Neutrophil (primary cell): ENCODE measurements around the gene KCNT1.
"Not testable (repeated sequence)": the region's sequence is repeated elsewhere in the genome, so short reads cannot be mapped to it uniquely, and the experiment has no call there.

ENCODE experiments used
- H3K27ac ChIP-seq: fragments of 200-600 bp; sonication (generic); 2 replicates; pipeline ENCODE4 v1.5.1; 2016; ENCODE audit warnings: mild to moderate bottlenecking, moderate library complexity
- H3K27me3 ChIP-seq: fragments of 200-600 bp; sonication (generic); 2 replicates; pipeline ENCODE4 v1.6.0; 2016; ENCODE audit warnings: mild to moderate bottlenecking
- H3K36me3 ChIP-seq: fragments of 200-600 bp; sonication (generic); 2 replicates; pipeline ENCODE4 v1.5.1; 2017
- H3K4me1 ChIP-seq, 2 experiments: fragments of 200-600 bp in 1 of 2; sonication (generic) in 1 of 2; 1 replicate in 1 of 2; 2 replicates in 1 of 2; pipeline versions ENCODE4 v1.5.1 to v1.6.1; 2013 to 2016; ENCODE audit warnings: low read depth in 1 of 2, low read length in 1 of 2, mild to moderate bottlenecking in 1 of 2, moderate library complexity in 1 of 2; ENCODE audit not compliant: control insufficient read depth in 1 of 2, insufficient read depth in 1 of 2
- H3K4me3 ChIP-seq, 2 experiments: fragments of 200-600 bp in 1 of 2; sonication (generic) in 1 of 2; 1 replicate in 1 of 2; 2 replicates in 1 of 2; pipeline ENCODE4 v1.5.1; 2013 to 2016; ENCODE audit warnings: low read depth in 1 of 2, low read length in 1 of 2, mild to moderate bottlenecking in 1 of 2, moderate library complexity in 1 of 2
- H3K9me3 ChIP-seq: fragments of 200-600 bp; sonication (generic); 2 replicates; pipeline ENCODE4 v1.5.1; 2016
- TF ChIP-seq, protein P1 (sequence below): fragments of 200-600 bp; sonication (generic); IDR thresholded peaks from 2 replicates; pipeline ENCODE4 v1.5.1; 2016; ENCODE audit warnings: antibody characterized with exemption

KCNT1 gene

DNA sequence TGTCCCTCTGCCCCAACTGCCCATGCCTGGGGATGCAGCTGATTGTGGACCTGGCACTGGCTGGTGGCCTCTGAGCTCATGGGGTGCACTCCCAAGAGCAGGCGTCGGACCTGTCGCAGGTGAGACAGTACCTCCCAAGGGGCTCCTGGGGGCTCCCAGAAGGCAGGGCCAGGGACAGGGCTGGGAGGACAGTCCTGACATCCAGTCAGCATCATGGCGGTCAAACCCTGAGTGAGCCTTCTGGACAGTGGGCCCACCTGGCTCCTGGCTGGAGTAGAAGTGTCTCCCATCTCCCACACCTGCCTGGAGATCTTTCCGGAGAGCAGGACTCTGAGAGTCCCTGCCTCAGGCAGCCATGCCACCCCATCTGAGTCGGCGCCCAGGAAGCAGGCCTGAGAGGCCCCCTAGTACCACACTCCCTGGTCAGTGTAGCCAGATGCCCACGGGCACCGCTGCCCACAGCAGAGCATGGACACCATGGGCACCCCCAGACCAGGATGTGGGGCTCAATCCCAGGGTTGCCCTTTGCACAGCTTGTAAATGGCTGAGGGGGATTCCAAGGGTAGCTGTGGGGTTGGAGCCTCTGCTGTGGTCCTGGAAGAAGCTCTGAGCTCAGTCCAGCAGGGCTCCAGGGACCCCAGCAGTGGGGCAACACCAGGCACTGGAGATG lies 32.2 kb upstream of the KCNT1 start:
- no peaks in the 10 kb centered on the region for H3K9me3 ChIP-seq
- H3K36me3 ChIP-seq, result no peaks in the 10 kb centered on the region
- H3K27ac ChIP-seq, result no peak overlapping the region
- H3K4me3 ChIP-seq, result no peak overlapping the region
- no peaks in the 10 kb centered on the region for H3K4me1 ChIP-seq
- H3K27me3 ChIP-seq, result no peaks in the 10 kb centered on the region
- TF ChIP-seq, protein P1, sequence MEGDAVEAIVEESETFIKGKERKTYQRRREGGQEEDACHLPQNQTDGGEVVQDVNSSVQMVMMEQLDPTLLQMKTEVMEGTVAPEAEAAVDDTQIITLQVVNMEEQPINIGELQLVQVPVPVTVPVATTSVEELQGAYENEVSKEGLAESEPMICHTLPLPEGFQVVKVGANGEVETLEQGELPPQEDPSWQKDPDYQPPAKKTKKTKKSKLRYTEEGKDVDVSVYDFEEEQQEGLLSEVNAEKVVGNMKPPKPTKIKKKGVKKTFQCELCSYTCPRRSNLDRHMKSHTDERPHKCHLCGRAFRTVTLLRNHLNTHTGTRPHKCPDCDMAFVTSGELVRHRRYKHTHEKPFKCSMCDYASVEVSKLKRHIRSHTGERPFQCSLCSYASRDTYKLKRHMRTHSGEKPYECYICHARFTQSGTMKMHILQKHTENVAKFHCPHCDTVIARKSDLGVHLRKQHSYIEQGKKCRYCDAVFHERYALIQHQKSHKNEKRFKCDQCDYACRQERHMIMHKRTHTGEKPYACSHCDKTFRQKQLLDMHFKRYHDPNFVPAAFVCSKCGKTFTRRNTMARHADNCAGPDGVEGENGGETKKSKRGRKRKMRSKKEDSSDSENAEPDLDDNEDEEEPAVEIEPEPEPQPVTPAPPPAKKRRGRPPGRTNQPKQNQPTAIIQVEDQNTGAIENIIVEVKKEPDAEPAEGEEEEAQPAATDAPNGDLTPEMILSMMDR, result no peak

GRCh38 chr9:135670721-135671590 lies 31.0 kb upstream of the KCNT1 start:
- Histone ChIP-seq H3K36me3 (no peaks in the 10 kb centered on the region), H3K27me3 (no peaks in the 10 kb centered on the region), H3K9me3 (no peaks in the 10 kb centered on the region), H3K27ac (no peak overlapping the region), H3K4me3 (no peak overlapping the region), H3K4me1 (no peaks in the 10 kb centered on the region)
- TF ChIP-seq, protein P1, result no peak

DNA sequence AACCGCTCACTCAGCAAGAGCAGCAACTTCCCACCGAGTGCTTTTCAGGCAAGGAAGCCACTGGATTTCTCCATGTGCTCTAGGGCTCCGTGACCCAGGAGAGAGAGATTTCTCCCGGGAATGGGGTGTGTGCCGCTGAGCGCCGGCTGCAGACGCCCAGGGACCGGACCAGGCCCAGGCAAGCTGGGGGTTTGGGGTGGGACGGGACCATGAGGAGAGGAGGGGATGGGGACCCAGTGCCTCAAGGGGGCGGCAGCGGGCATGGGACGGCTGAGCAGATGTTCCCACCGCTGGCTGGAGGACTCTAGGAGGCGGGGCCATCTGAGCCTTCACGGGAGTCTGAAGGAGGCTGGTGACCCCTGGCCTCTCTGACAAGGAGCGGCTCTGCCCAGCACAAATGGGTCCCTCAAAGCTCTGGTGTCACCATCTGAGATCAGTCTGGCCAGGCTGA lies 30.4 kb upstream of the KCNT1 start:
- Histone ChIP-seq H3K4me3 (no peak overlapping the region), H3K9me3 (no peaks in the 10 kb centered on the region), H3K4me1 (no peaks in the 10 kb centered on the region), H3K27me3 (no peaks in the 10 kb centered on the region), H3K36me3 (no peaks in the 10 kb centered on the region), H3K27ac (no peak overlapping the region)
- TF ChIP-seq, protein P1, result no peak

GRCh38 chr9:135672786-135673185 lies 29.2 kb upstream of the KCNT1 start:
- H3K27ac ChIP-seq, H3K36me3 ChIP-seq, H3K9me3 ChIP-seq, H3K4me3 ChIP-seq, H3K4me1 ChIP-seq, H3K27me3 ChIP-seq: not testable (repeated sequence)

GRCh38 chr9:135673941-135674340 lies 28.0 kb upstream of the KCNT1 start:
- Histone ChIP-seq H3K4me3 (no peak overlapping the region), H3K27me3 (no peaks in the 10 kb centered on the region), H3K27ac (no peak overlapping the region), H3K9me3 (no peaks in the 10 kb centered on the region), H3K36me3 (no peaks in the 10 kb centered on the region), H3K4me1 (no peaks in the 10 kb centered on the region)
- TF ChIP-seq, protein P1, result no peak

DNA sequence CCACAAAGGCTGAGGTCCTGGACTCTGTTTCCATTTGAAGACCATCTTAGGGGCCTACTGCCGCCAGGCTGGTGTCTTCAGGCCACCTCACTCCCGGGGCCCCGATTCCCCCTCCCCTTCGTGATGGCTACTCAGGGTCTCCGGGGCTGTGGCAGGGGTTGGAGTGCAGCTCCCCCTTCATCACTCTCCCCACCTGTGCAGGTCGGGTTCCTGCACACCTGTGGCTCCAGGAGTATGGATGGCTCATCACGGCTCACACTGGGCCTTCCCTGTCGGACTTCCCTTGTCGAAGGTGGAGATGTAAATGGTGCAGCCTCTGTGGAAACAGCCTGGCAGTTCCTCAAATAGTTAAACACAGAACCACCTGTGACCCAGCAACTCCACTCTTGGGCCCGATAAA lies 27.0 kb upstream of the KCNT1 start:
- Histone ChIP-seq H3K4me1 (no peaks in the 10 kb centered on the region), H3K27me3 (no peaks in the 10 kb centered on the region), H3K27ac (no peak overlapping the region), H3K9me3 (no peaks in the 10 kb centered on the region), H3K36me3 (no peaks in the 10 kb centered on the region), H3K4me3 (no peak overlapping the region)
- TF ChIP-seq, protein P1, result no peak
